ENCODE measurements around the gene DLG2.

The DLG2 gene

DNA sequence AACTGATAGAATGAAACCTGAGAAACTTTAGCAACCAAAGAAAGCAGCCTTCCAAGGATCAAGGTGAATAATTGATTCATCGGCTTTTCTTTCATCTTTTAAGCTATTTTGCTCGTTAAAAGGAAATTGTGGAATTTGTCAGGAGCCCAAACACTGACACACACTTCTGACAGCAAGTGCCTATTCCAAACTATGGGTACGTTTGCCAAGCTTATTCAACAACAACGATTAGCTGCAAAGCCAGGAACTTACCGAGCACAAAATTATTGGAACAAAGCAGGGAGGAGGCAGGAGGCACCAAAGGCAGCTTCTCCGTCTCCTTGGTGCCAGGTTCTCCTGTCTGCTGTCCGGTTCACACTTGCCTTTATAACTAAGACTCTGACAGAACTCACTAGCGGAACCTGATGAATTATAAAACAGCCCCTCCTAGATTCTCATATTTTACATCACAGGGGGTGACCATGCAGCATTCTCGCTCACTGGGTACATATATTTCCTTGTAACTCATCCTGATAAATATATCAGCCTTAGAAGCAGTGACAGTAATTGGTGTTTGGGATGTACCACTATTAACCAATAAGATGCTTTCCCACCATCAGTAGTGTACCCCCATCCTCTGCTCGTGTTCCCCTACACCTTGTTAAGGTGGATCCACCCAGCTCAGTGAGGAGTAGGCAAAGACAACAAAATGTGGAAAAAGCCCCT is 1945.1 kb downstream of the DLG2 start:
- no peak for DNase-seq (ENCODE audit: low read depth in 3 of 3)

DNA sequence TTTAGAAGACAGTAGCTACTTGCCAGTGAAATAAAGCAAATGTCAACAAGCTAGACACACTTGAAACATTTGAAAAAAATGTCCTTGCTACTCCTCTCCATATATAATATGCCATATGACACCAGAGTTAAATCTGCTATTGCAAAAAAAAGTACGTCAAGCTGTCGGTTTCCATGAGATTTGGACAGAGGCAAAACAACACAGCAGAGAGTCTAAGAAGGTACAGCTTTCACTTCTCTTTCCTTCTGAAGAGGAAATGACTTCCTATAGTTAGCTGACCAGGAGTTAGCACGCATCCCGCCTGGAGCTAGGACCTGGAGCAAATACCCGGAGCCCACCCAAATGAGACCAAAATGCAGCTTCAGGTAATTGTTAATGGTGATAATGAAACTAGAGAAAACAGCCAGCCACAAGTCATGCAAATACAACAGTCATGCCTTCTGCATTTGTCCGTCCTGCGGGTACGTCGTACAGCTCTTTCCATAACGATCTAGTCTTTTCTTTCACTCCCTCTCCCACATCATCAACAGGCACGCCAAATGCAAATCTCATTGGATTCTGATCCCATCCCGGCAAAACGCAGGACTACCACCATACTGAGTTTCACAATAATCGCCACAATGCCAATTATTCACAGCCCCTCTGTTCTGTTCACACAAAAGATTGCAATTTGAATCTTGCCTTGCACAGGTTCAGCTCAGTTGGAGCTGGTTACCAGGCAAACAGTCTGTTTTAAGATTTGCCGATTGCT is 1945.9 kb downstream of the DLG2 start:
- DNase-seq (ENCODE audit: low read depth in 3 of 3): no peak

DNA sequence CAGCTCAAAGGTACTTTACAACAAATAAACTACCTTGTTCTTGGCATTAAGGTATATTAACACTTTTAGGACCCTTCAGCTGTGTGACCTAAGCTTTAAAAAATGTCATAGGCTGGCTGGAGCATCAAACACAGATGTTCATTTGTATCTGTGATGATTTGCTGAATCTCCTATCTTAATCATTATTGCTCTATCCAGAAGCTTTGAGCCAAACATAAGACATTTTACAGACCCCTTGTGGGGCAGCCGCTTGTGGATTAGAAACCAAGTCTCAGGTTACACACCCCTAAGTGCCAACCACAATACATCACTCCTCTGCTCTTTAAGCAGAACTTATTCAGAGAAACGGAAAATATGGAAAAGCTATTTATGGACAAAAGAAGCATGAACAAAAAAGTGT is 1946.8 kb downstream of the DLG2 start:
- DNase-seq (ENCODE audit: low read depth in 3 of 3): no peak

DNA sequence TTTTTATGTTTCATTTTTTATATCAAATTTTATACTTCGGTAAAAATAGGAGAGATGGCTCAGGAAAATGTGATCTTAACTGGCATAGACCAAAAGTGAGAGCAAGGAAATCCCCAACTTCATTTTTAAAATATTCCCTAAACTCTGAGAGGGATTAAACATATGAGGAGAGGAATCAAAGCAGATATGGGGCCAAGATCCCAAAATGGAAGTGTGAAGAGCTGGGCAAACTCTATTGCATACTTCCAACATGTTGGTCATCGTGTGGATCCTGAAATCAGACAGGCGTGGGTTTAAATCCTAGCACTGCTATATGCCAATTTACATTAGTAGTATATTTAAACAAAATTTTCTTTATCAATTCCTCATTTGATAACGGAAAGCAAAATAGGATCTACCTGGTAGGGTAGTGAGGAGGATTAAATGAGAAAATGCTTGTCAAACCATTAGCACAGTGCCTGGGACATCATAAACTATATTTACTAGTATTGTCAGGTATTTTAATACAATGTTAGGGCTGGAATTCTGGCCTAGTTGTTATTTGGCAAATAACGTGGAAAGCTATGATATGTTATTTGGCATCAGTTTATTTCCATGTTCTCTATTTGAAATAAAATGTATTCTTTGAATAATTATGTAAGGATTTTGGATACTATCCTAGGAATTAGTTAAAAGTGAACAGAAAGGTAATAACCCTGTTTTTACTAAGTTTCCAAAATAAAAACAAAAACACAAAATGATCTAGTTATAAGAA is 1948.1 kb downstream of the DLG2 start:
- no peak for DNase-seq (ENCODE audit: low read depth in 3 of 3)

DNA sequence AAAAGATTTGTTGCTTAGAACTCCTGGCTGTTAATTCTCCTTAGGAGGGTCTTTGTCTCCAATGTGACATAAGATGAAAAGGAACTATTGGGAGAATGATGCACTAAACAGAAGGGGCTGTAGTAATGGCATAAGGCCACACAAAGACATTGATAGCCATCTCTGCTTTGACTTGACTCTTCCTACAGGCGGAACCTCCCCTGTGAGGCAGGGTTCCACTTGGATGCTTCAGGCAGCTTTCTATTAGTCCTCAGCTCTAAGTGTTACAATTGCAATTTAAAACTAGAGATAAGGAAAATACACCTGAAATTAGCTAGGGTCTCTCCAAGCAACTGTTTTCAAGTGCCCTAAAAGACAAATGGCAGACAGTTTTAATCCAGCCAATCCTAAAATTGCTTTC is 1949.4 kb downstream of the DLG2 start:
- DNase-seq (ENCODE audit: low read depth in 3 of 3): no peak

DNA sequence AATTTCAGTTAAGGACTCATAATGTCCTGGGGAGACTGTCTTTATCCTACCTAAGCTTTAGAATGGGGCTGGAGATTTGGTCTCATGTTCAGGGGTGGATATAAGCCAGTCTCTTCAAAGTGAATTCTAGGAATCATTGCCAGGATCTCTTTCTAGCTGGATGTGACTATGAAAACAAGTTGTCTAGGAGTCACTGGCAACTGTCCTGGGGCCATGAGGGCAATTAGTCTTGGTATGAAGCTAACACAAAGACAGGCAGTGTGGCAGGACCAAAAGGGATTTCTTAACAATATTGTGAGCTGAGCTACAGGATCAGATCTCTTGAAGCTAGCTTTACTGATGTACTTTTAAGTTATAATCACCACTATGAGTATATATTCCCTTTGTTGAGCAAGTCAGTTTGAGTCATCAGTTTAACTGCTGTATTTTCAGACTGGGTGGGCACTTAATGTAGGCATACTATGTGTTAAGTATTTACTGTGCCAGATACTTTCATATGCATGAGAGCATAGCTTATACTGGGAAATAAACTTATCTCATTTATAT is 1951.0 kb downstream of the DLG2 start:
- no peak for DNase-seq (ENCODE audit: low read depth in 3 of 3)

DNA sequence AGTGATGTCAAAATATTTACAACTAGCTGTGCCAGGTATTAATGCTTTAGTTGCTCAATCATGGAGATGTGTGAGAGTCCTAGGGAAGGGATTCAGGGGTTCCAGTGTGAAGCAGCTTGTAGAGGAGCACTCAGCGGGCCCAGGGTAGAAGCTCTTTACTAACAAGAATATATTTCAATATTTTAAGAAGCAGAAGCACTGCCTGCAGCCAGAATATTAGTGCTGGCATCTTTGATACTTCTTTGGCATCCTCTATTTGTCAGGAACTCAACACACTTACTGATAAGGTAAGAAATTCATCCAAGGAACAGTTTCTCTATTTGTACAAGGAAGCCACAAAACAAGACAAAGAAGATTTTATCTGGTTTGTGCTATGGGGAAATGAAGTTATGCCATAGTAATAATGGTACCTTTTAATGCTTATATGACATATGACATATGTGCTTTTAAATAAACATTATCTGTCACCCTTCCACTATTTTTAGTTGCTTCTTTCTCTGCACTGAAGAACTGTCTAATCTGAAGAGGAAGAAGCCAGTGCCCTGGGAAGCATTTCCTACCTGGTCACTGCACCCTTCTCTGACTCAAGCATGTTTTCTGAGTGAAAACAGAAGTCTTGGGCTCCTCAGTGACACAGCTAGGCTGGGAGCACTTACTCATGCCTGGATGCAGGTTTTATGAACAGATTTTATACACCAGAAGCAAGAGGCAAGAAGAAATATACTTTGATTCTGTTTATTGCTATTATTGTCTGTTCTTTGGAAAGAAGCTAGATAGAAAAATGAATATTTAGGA is 1952.8 kb downstream of the DLG2 start:
- DNase-seq (ENCODE audit: low read depth in 3 of 3): no peak

DNA sequence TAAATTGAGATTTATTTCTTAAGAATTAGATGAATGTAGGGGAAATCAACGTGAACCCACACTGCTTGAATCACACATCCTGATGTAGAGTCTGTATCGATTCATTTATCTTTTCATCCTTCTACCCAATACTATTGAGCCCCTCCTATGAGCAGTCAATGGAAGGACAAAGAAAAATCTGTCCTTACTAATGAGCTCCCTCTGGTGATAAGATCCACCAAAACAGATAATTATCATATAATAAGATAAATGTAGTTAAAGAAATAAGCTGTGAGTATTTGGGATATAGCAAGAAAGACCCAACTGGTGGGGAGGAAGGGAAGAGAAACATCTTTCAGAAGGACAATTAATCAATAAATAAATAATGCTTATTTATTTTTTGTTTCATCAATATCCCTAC is 1955.9 kb downstream of the DLG2 start:
- DNase-seq (ENCODE audit: low read depth in 3 of 3): no peak

DNA sequence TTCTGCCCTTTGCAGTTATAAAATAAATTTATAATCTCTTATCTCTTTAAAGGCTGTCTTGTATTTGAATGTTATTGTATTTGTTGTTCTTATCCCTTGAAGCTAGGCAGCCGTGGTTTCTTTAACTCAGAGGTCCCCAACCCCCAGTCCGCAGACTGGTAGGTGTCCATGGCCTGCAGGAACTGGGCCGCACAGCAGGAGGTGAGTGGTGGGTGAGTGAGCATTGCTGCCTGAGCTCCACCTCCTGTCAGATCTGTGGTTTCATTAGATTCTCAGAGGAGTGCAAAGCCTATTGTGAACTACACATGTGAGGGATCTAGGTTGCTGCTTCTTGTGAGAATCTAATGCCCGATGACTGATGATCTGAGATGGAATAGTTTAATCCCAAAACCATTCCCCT is 1961.0 kb downstream of the DLG2 start:
- no peak for DNase-seq (ENCODE audit: low read depth in 3 of 3)

DNA sequence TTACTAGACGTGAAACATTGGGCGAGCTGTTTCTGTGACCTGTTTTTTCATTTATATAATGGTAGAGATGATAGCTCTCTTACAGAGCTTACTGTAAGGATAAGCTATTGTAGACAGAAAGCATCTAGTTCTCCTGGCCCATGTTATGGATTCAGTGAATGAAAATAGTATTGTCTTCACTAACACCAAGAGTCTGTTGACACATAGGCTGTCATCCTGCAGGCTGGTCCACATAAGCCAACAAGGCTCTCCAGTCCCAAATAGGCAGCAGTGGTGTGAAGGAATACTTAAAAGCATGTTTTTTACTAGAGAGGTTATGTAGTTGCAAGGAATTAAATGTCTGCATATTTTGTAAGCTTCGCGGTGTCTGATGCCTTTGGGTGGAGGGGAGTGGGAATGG is 1963.2 kb downstream of the DLG2 start:
- DNase-seq (ENCODE audit: low read depth in 3 of 3): no peak

DNA sequence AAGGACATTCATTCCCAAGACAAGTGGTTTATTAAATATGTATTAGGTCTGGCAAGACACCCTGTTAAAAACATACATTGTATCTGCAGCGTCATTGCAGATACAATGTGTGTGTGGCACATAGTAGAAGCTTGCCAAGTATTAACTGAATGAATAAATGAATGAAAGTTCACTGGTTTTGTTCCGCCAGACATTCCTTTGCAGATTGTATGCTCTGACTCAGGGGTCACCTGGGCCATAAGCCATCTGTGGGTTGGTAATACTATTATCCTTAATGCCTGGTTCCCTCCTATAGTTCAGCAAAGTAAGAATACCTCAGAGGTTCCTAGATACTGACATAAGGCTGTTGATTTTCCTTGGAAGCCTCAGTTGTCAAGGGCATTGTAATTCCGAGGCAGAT is 1963.7 kb downstream of the DLG2 start:
- DNase-seq (ENCODE audit: low read depth in 3 of 3): no peak

DNA sequence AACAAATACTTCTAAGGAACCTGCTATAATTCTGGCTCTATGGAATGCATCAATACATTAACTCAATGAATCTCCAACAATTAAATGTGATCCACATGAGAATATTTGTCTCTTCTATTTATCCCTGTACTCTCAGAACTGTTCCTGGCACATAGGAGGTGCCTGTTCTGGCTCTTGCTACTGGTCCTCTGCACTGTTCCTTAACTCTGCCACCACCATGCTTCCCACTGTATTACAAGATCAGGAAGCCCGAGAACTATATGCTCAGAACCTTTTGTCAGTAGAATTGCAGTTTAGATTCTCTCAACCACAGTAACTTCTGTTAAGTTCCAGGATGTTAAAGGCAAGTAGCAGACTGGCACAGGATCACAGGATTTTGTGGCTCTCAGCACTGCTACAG is 1964.7 kb downstream of the DLG2 start:
- DNase-seq (ENCODE audit: low read depth in 3 of 3): no peak

DNA sequence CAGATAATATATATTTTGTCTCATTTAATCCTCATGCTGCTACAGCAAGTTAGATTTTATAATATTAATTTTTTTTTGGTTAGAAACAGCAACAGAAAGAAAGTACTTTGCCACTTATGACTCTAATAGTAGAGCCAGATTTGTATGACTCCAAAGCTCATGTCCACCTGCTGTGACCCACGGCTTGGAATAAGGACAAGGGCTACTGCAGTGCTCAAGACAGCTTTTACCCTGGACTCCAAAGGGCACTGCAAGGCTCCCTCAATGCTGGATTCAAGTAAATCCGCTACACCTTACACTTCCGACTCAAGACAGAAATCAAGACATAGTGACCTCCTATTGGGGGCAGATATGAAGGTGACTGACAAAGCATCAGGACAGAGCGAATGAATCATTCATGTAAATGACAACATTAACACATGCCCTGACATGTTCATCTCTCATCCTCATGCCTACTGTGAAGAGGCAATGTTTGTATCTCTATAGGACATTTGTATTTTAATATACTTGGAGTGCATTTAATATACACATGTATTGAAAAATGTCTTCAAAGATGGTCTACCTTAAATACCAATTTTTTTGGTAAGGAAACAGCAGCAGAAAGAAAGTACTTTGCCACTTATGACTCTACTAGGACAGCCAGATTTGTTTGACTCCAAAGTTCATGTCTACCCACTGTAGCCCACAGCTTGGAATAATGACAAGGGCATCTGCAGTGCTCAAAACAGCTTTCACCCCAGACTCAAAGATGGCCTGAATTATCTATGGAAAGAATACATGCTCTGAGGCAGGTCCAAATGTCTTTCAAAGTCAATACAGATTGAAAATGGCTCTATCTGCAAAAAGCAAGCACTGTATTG is 1965.4 kb downstream of the DLG2 start:
- no peak for DNase-seq (ENCODE audit: low read depth in 3 of 3)

DNA sequence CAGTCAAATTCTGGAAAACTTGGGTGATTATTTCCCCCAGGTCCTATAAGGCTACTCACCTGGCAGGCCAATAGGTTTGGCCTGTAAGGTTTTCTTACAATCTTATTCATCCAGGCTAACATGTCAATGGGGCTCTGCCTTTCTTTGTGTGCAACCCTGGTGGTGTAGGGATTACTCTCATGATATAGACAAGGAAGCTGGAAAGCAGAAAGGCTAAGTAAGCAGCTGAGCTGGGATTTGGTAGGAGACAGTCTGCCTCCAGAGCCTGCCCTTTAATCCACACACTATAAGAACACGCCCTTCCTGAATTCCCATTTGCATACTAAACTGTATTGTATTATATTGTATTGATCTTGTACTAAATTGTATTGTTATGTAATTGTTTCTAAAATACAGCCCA is 1967.7 kb downstream of the DLG2 start:
- DNase-seq (ENCODE audit: low read depth in 3 of 3): no peak

DNA sequence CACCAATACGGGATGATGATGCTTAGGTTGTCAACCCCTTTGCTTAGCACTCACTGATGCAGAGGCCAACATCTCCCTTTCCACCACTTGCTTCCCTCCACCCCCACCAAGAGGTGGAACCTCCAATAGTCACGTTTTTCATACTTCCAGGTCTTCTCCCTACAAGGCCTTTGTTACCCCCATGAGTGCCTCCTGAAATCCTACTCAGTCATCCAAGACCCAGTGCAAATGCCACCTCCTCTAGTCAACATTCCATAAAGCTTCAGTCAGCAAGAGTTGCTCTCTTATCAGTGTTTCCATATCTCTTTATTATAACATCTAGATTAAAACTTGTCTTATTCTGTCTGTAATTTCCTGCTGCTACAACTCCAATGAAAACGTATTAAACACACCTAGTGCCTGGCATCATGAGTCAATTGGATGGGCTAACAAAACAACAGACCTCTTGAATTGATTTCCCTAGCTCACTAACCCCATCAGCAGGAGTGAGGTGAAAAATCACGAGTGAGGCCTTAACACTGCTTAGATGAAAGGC is 1970.3 kb downstream of the DLG2 start:
- no peak for DNase-seq (ENCODE audit: low read depth in 3 of 3)

DNA sequence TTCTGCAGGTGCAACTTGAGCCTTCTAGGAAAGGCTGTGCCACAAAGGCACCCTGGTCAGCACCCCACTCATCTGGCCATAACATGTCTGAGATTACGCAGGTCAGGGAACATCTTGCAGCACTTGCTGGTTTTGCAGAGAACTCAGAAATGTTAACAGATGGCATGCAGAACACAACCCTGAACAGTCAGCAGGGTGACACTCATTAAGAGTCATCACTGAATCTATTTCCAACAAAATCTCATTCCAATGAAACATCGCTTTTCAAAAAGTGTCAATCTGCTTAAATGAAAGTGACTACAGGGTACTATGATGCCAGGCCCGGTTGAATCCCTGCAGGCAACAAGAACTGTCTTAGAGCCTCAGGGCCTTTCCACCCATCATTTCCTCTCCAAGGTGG is 1971.2 kb downstream of the DLG2 start:
- DNase-seq (ENCODE audit: low read depth in 3 of 3): no peak

DNA sequence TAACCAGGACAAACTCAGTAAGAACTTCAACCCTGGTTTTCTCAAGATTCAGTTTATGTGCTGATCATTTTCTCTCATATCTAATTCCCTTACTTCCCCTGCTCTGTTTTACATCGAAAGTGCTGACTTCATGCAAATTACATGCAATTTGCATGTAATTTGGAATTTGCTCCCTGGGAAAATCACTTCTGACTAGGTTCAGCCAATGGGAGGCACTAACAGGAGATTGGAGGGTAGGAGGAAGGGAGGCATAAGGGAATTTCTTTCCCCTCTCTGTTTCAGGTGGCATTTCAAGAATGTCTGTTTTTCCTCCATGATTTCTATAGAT is 1977.7 kb downstream of the DLG2 start:
- no peak for DNase-seq (ENCODE audit: low read depth in 3 of 3)

DNA sequence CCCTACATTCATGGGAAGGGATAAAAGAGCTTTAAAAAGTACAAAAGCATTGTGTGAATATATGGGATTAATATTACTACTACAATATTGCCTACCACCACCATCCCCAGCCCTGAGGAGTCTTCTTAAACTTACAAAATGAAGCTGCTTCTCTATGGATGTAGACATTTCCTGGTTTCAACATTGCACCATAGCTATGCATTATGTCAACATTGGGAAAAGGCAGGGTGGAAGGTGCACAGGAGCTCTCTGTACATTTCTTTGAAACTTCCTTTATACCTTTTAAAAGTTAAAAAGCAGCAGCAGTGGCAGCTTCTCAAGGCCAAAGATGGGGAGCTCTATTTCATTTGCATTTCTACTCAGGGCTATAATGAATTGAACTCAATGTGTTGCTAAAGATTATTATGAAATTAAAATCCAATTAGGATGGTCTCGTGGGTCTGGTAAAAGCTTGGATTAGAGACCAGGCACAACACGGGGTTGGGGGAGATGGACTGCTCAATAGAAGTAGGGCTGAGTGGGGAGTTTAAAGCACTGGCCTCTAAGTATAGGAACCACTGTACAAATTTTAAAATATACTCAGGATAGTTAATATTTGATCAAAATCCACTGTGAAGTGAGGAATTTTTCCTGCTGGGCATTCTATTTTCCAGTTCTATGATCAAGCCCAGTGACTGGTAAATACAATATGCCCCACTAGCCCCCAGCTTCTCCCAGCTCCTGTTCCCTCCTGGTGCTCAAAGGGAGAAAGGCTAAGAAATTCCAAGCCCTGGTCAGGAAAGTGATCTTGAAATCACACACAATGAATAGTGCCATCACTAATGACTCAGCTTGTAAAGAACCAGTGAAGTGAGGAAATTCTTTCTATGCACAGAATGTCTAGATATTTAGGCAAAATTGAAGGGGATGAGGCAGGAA is 1978.3 kb downstream of the DLG2 start:
- no peak for DNase-seq (ENCODE audit: low read depth in 3 of 3)

DNA sequence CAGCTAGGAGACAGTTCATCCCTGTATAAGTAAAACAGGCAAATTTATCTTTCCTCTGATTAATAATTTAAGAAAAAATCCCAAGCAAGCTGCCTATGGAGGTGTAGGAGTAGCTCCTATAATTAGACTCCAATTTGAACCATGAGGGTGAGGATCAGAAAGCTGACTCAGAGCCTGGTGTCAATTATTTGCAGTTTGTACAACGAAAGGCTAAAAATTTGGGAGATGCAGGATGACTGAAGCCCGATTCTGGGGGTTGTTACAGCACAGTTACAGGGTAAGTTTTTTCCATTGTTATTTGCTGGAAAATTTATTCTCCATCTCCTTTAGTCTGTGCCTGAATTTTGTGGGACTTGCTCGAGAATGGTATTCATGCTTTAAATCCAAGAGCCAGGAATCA is 1981.6 kb downstream of the DLG2 start:
- DNase-seq (ENCODE audit: low read depth in 3 of 3): no peak

DNA sequence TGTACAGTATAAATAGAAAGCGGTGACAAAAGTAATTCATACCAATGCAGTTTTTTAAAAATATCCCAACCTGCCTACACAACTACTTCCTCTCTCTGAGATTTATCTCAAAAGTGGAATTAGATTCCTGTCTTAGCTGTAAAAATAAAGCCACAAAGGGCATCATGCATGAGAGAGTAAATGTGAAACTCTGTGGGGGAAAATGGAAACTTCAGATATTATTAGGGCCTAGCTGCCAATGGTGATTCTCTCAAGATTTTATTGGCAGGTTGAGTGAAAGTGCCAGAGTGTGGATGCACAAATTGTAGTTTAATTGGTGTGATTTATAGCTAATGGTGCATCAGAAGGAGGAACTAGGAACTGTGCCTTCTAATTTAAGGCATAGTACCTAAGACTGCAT is 1984.0 kb downstream of the DLG2 start:
- no peak for DNase-seq (ENCODE audit: low read depth in 3 of 3)

Data from stimulated activated CD4-positive, alpha-beta T cell treated with anti-CD3 and anti-CD28 coated beads, TNF-alpha, amount 100 ng/mL, for 24 hours (primary cell).